Gastroesophageal sphincter (tissue), 3 donors: ENCODE measurements around the gene UNC93B1.

Experiments
- CTCF ChIP-seq, 4 experiments: fragments of 200-600 bp in 2 of 4; fragments of 450-650 bp in 2 of 4; sonication (generic) in 1 of 4; IDR thresholded peaks; one replicate each; pipeline ENCODE4 v1.5.1; 2017 to 2019; ENCODE audit warnings: antibody characterized with exemption in 4 of 4, mild to moderate bottlenecking in 2 of 4, moderate library complexity in 2 of 4
- EP300 ChIP-seq: sonication (generic); formaldehyde crosslinking; IDR thresholded peaks from one replicate; pipeline ENCODE4 v1.6.1; 2017; ENCODE audit warnings: antibody characterized with exemption, mild to moderate bottlenecking
- POLR2A ChIP-seq, 2 donors: fragments of 450-650 bp; IDR thresholded peaks; one replicate each; pipeline ENCODE4 v1.6.1; 2017; ENCODE audit warnings: antibody characterized with exemption in 2 of 2, mild to moderate bottlenecking in 2 of 2, moderate library complexity in 1 of 2
- POLR2AphosphoS5 ChIP-seq: sonication (generic); formaldehyde crosslinking; IDR thresholded peaks from one replicate; pipeline ENCODE4 v1.6.1; 2017; ENCODE audit warnings: antibody characterized with exemption

GRCh38 chr11:68051191-68052136 lies 47.6 kb upstream of the UNC93B1 start:
- TF ChIP-seq CTCF (IDR thresholded peaks at IDR 0.05) (no peak), POLR2A (IDR thresholded peaks at IDR 0.05) (no peak), EP300 (no peak), POLR2AphosphoS5 (no peak)
